H1 (cell line): ENCODE data around the gene C19orf44. TPM values are rescaled to one million over a fixed set of nuclear protein-coding genes. Genes with fewer than 3 reads are reported as not detected.

Source experiments
- CTCF ChIA-PET: fragments of 300-600 bp; sonication (Branson Sonifier 250); formaldehyde crosslinking; loops from one replicate; lab custom pipeline; 2021; ENCODE audit not compliant: partially characterized antibody; lab: Charles Lee
- POLR2A ChIA-PET: fragments of 300-600 bp; sonication (Branson Sonifier 250); formaldehyde crosslinking; loops from one replicate; lab custom pipeline; 2021; ENCODE audit warnings: inconsistent platforms; ENCODE audit not compliant: partially characterized antibody; lab: Charles Lee
- DNase-seq, 2 experiments: peaks; one replicate each; pipeline versions ENCODE4 v3.0.0 to v3.0.0-alpha.2; 2010 to 2022; ENCODE audit warnings: low spot score in 2 of 2, low read depth in 1 of 2, mixed read lengths in 1 of 2
- FAIRE-seq: peaks from 2 replicates; lab custom pipeline; 2011; peaks lifted over from hg19 to GRCh38; lab: Jason Lieb, UNC
- H2AFZ ChIP-seq: 2 replicates; pipeline ENCODE4 v1.8.1; 2012; ENCODE audit warnings: low read length, inconsistent platforms
- H2AK5ac ChIP-seq: 2 replicates; pipeline ENCODE4 v1.6.1; 2013; ENCODE audit warnings: low read depth, low read length
- H2BK120ac ChIP-seq: replicated peaks from 2 replicates; pipeline ENCODE3; 2013; ENCODE audit warnings: low read depth, low read length, inconsistent platforms
- H2BK12ac ChIP-seq: 2 replicates; pipeline ENCODE4 v1.6.1; 2013; ENCODE audit warnings: low read depth, low read length
- H2BK15ac ChIP-seq: 2 replicates; pipeline ENCODE4 v1.6.1; 2013; ENCODE audit warnings: low read length
- H2BK20ac ChIP-seq: 2 replicates; pipeline ENCODE4 v1.6.1; 2013; ENCODE audit warnings: low read length
- H2BK5ac ChIP-seq: 2 replicates; pipeline ENCODE4 v1.6.1; 2013; ENCODE audit warnings: low read depth, low read length
- H3K14ac ChIP-seq: 2 replicates; pipeline ENCODE4 v1.6.1; 2013; ENCODE audit warnings: inconsistent platforms; ENCODE audit not compliant: insufficient read length
- H3K18ac ChIP-seq: 2 replicates; pipeline ENCODE4 v1.6.1; 2013; ENCODE audit warnings: low read length; ENCODE audit errors: extremely low read depth
- H3K23ac ChIP-seq: 2 replicates; pipeline ENCODE4 v1.6.1; 2013; ENCODE audit warnings: inconsistent platforms; ENCODE audit not compliant: insufficient read length
- H3K23me2 ChIP-seq: 2 replicates; pipeline ENCODE4 v1.6.1; 2013; ENCODE audit warnings: low read depth, low read length
- H3K27ac ChIP-seq: 2 replicates; pipeline ENCODE4 v1.6.1; 2011; ENCODE audit warnings: low read depth, low read length, inconsistent platforms
- H3K27me3 ChIP-seq, 4 experiments: replicated peaks in 1 of 4; 1 replicate in 1 of 4; 2 replicates in 3 of 4; pipeline versions ENCODE4 v1.6.1 to v1.8.1; 2011 to 2013; ENCODE audit warnings: low read length in 3 of 4, mild to moderate bottlenecking in 3 of 4, inconsistent platforms in 2 of 4, mixed read lengths in 2 of 4, moderate library complexity in 1 of 4; ENCODE audit not compliant: control insufficient read depth in 3 of 4, insufficient read depth in 3 of 4; ENCODE audit errors: extremely low read depth in 1 of 4
- H3K36me3 ChIP-seq, 4 experiments: 2 replicates each; pipeline versions ENCODE4 v1.6.1 to v1.8.1; 2011 to 2013; ENCODE audit warnings: mild to moderate bottlenecking in 4 of 4, low read length in 3 of 4, moderate library complexity in 2 of 4, control low read depth in 1 of 4, inconsistent platforms in 1 of 4; ENCODE audit not compliant: insufficient read depth in 4 of 4, control insufficient read depth in 2 of 4
- H3K4ac ChIP-seq: replicated peaks from 2 replicates; pipeline ENCODE3; 2013; ENCODE audit warnings: low read length, low read depth, mixed read lengths, inconsistent platforms; ENCODE audit not compliant: insufficient read length
- H3K4me1 ChIP-seq, 4 experiments: replicated peaks in 1 of 4; 1 replicate in 1 of 4; 2 replicates in 3 of 4; pipeline versions ENCODE4 v1.6.1 to v1.8.1; 2011 to 2013; ENCODE audit warnings: low read length in 3 of 4, inconsistent platforms in 2 of 4, mixed read lengths in 1 of 4; ENCODE audit not compliant: insufficient read depth in 4 of 4, control insufficient read depth in 3 of 4
- H3K4me2 ChIP-seq, 2 experiments: 2 replicates each; pipeline versions ENCODE4 v1.6.1 to v1.8.1; 2011 to 2013; ENCODE audit warnings: low read depth in 2 of 2, low read length in 2 of 2, control low read depth in 1 of 2, inconsistent platforms in 1 of 2, mild to moderate bottlenecking in 1 of 2; ENCODE audit not compliant: insufficient read depth in 1 of 2
- H3K4me3 ChIP-seq, 4 experiments: fragments of 200-600, 300-600 bp in 1 of 4; sonication (generic), shearing (Covaris generic), sonication (Bioruptor Twin) in 1 of 4; 2 replicates each; pipeline versions ENCODE4 v1.5.1 to v1.8.1; 2011 to 2016; ENCODE audit warnings: low read length in 4 of 4, low read depth in 3 of 4, control low read depth in 2 of 4, inconsistent platforms in 2 of 4, mild to moderate bottlenecking in 2 of 4, mixed read lengths in 1 of 4, moderate library complexity in 1 of 4; ENCODE audit not compliant: insufficient read depth in 2 of 4; ENCODE audit errors: extremely low read depth in 1 of 4
- H3K56ac ChIP-seq: replicated peaks from 2 replicates; pipeline ENCODE3; 2013; ENCODE audit warnings: low read depth, mild to moderate bottlenecking, mixed read lengths, low read length, inconsistent platforms; ENCODE audit not compliant: insufficient read length
- H3K79me1 ChIP-seq: 2 replicates; pipeline ENCODE4 v1.6.1; 2013; ENCODE audit warnings: low read depth, low read length, control low read depth
- H3K79me2 ChIP-seq, 2 experiments: 2 replicates each; pipeline versions ENCODE4 v1.6.1 to v1.8.1; 2012 to 2013; ENCODE audit warnings: low read length in 2 of 2, mild to moderate bottlenecking in 2 of 2, inconsistent platforms in 1 of 2; ENCODE audit not compliant: insufficient read depth in 2 of 2, control insufficient read depth in 1 of 2
- H3K9ac ChIP-seq, 4 experiments: replicated peaks in 1 of 4; 1 replicate in 1 of 4; 2 replicates in 3 of 4; pipeline versions ENCODE4 v1.6.1 to v1.8.1; 2011 to 2013; ENCODE audit warnings: low read depth in 3 of 4, low read length in 3 of 4, control low read depth in 2 of 4, mild to moderate bottlenecking in 2 of 4, moderate library complexity in 2 of 4, inconsistent platforms in 1 of 4; ENCODE audit errors: extremely low read depth in 1 of 4
- H3K9me3 ChIP-seq, 2 experiments: 2 replicates each; pipeline versions ENCODE4 v1.6.1 to v1.8.1; 2012 to 2013; ENCODE audit warnings: mild to moderate bottlenecking in 2 of 2, moderate library complexity in 2 of 2, control low read depth in 1 of 2, inconsistent platforms in 1 of 2, low read depth in 1 of 2, low read length in 1 of 2, mixed read lengths in 1 of 2; ENCODE audit not compliant: insufficient read depth in 2 of 2
- H4K20me1 ChIP-seq, 2 experiments: replicated peaks in 1 of 2; 2 replicates each; pipeline versions ENCODE3 to v1.8.1; 2011 to 2013; ENCODE audit warnings: inconsistent platforms in 2 of 2, low read length in 2 of 2, mild to moderate bottlenecking in 1 of 2; ENCODE audit not compliant: insufficient read depth in 2 of 2, control insufficient read depth in 1 of 2
- H4K5ac ChIP-seq: 2 replicates; pipeline ENCODE4 v1.6.1; 2013; ENCODE audit warnings: low read length, low read depth, mixed read lengths, inconsistent platforms; ENCODE audit not compliant: insufficient read length
- H4K8ac ChIP-seq: 2 replicates; pipeline ENCODE4 v1.8.0; 2013; ENCODE audit warnings: mild to moderate bottlenecking, moderate library complexity, low read length, inconsistent platforms; ENCODE audit not compliant: insufficient read depth; ENCODE audit errors: extremely low read depth
- H4K91ac ChIP-seq: replicated peaks from 2 replicates; pipeline ENCODE3; 2013; ENCODE audit warnings: low read length, mixed read lengths, inconsistent platforms; ENCODE audit not compliant: insufficient read length
- CHD2 ChIP-seq: IDR thresholded peaks from 2 replicates; pipeline ENCODE4 v1.6.1; 2012; ENCODE audit warnings: low read length, improper control_type of control experiment
- FOSL1 ChIP-seq: IDR thresholded peaks from 2 replicates; pipeline ENCODE4 v1.6.1; 2011; ENCODE audit warnings: mild to moderate bottlenecking, low read depth, low read length, moderate library complexity; ENCODE audit not compliant: insufficient read depth
- NRF1 ChIP-seq: IDR thresholded peaks from 2 replicates; pipeline ENCODE4 v1.6.1; 2011; ENCODE audit warnings: mild to moderate bottlenecking, low read depth, low read length, improper control_type of control experiment
- SAP30 ChIP-seq: fragments of 300-600 bp; sonication (generic); IDR thresholded peaks from 2 replicates; pipeline ENCODE4 v1.7.1; 2012; ENCODE audit warnings: low read length, moderate library complexity, mild to moderate bottlenecking, inconsistent platforms; ENCODE audit not compliant: insufficient read depth, insufficient replicate concordance
- WGBS, 2 experiments: shearing (Covaris generic) in 1 of 2; methylation state at CpG; one replicate each; pipeline versions ENCODE4 v1.1.6 to v1.1.7; 2013 to 2015; ENCODE audit warnings: low lambda C conversion rate in 2 of 2, mixed read lengths in 2 of 2, inconsistent platforms in 1 of 2, low coverage in 1 of 2, missing lambda C conversion rate in 1 of 2; ENCODE audit not compliant: insufficient replicate concordance in 2 of 2, insufficient coverage in 1 of 2, insufficient read length in 1 of 2; ENCODE audit errors: extremely low coverage in 1 of 2, missing lambda C conversion rate in 1 of 2; 5-methylcytosine and 5-hydroxymethylcytosine counted together
- polyA plus RNA-seq, 7 experiments: library from polyadenylated mRNA; depleted of rRNA in 3 of 7; stranded (reverse) in 5 of 7; unstranded in 2 of 7; fragments of >200 nt in 5 of 7; fragments of 200-250 nt in 2 of 7; gene quantifications; 1 replicate in 5 of 7; 2 replicates in 1 of 7; 4 replicates in 1 of 7; pipeline versions ENCODE4 v1.2.1 to v1.2.3, GENCODE V29; 2011 to 2013; ENCODE audit warnings: missing spikeins in 2 of 7, mixed read lengths in 2 of 7
- total RNA-seq: library from RNA; stranded (reverse); fragmentation: NEBNext Ultra II Directional; extraction: Animal tissue kit (Norgen Biotek cat#: 25700); gene quantifications from 2 replicates; pipeline ENCODE4 v1.2.1, GENCODE V29; 2021

The C19orf44 gene
- total and polyA plus RNA-seq, 2 of the 8 experiments (the other 6 are each of a cell fraction or from before 2014, with no cell fraction given): 2.1 to 4.5 TPM

- H3K9ac ChIP-seq: no peak overlapping the region
- H3K23me2 ChIP-seq: no peaks in the 10 kb centered on the region
- H3K79me2 ChIP-seq: no peaks in the 10 kb centered on the region
- ChIA-PET CTCF (no interaction called here), POLR2A (interaction anchor here (1.2 to 1.9 kb wide), 3 partner anchors 11 to 51 kb away, joined by 3 to 7 read pairs (median 4); partner anchors contain the start of genes CHERP and SLC35E1)
- no peak overlapping the region for H3K4me2 ChIP-seq
- no peaks in the 10 kb centered on the region for H3K9me3 ChIP-seq
- no peak overlapping the region for H2BK12ac ChIP-seq
- no peak overlapping the region for H2BK20ac ChIP-seq
- TF ChIP-seq CHD2: no peak
- TF ChIP-seq NRF1: no peak
- TF ChIP-seq FOSL1: no peak
- no peak for TF ChIP-seq SAP30
- H4K8ac ChIP-seq: no peak overlapping the region
- H3K18ac ChIP-seq: no peak overlapping the region
- H4K5ac ChIP-seq: no peak overlapping the region
- H2AK5ac ChIP-seq: no peak overlapping the region
- H2BK5ac ChIP-seq: no peak overlapping the region
- no peak for FAIRE-seq
- H3K27me3 ChIP-seq: no peaks in the 10 kb centered on the region
- H3K4me1 ChIP-seq: no peaks in the 10 kb centered on the region
- no peak overlapping the region for H3K4ac ChIP-seq
- no peak overlapping the region for H2AFZ ChIP-seq
- H3K27ac ChIP-seq: no peak overlapping the region
- no peak overlapping the region for H3K4me3 ChIP-seq
- H3K14ac ChIP-seq: no peak overlapping the region
- peaks cover 36 to 92% (median 78%) of the 10 kb centered on the region in 4 experiments for H3K36me3 ChIP-seq
- no peak overlapping the region for H2BK15ac ChIP-seq
- DNase-seq: no peak
- H4K20me1 ChIP-seq: peaks cover 12 to 34% of the 10 kb centered on the region in 2 experiments
- 92% methylated on average over 8 of the region's 10 CpGs; no CpG with 5 or more reads in 1 of the 2 experiments for WGBS, 2 experiments
- H3K56ac ChIP-seq: no peak overlapping the region
- H4K91ac ChIP-seq: no peak overlapping the region
- H2BK120ac ChIP-seq: no peak overlapping the region
- H3K79me1 ChIP-seq: no peaks in the 10 kb centered on the region
- no peak overlapping the region for H3K23ac ChIP-seq
Measured at GRCh38 chr19:16521715-16522289, 25.6 kb downstream of the C19orf44 start.
